ENCODE data around the gene DDIT3. TPM values are rescaled to one million over a fixed set of nuclear protein-coding genes. Genes with fewer than 3 reads are reported as not detected.

DDIT3 gene
- total RNA-seq, 1 donor from 2014 or later: 20.2 TPM

DNA sequence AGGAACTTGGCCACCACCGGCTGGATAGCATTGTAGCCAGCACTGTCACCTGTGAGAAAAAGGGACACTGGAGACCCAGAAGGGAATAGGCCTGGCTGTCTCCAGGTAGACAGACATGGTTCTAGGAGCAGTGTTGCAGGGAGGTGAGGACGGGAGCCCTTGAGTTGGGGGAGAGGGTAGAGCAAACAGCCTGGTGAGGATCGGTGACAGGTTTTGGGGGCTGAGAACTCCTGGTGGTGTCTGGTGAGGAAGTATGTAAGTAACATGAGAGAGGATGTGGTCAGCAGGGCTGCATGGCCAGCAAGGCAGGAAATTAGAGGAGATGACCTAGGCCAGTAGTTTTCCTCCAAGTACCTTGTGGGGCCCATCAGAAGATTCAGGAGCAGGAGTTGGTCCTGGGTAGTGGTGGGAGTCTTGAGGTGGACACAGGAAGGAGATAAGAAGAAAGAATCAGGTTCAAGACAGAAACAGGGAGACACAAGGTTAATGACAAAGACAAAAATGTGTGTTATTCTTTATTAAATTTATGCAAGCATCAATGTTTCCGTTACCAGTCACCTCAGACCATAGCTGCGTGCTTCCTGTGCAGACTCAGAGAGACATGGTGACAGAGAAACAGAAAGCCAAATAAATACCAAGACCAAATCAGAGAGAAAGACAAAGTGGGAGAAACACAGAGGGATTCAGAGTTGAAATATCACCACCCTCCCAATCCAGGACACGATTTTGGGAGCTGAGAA lies 40.8 kb downstream of the DDIT3 start, which contains the start of gene ARHGAP9:
Gene ARHGAP9 (minus strand): TSS at position 491 of the 740 bp plus-strand sequence. CDS start 460 bp downstream, at position 31.
- no peak for DNase-seq (ENCODE audit: low read depth)
- H3K4me3 ChIP-seq (ENCODE audit: low read depth, low read length): no peak within 1 kb of the TSS
- TF ChIP-seq, protein P1, sequence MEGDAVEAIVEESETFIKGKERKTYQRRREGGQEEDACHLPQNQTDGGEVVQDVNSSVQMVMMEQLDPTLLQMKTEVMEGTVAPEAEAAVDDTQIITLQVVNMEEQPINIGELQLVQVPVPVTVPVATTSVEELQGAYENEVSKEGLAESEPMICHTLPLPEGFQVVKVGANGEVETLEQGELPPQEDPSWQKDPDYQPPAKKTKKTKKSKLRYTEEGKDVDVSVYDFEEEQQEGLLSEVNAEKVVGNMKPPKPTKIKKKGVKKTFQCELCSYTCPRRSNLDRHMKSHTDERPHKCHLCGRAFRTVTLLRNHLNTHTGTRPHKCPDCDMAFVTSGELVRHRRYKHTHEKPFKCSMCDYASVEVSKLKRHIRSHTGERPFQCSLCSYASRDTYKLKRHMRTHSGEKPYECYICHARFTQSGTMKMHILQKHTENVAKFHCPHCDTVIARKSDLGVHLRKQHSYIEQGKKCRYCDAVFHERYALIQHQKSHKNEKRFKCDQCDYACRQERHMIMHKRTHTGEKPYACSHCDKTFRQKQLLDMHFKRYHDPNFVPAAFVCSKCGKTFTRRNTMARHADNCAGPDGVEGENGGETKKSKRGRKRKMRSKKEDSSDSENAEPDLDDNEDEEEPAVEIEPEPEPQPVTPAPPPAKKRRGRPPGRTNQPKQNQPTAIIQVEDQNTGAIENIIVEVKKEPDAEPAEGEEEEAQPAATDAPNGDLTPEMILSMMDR (conservative IDR thresholded peaks at IDR 0.05; ENCODE audit: low read depth, low read length): no peak

DNA sequence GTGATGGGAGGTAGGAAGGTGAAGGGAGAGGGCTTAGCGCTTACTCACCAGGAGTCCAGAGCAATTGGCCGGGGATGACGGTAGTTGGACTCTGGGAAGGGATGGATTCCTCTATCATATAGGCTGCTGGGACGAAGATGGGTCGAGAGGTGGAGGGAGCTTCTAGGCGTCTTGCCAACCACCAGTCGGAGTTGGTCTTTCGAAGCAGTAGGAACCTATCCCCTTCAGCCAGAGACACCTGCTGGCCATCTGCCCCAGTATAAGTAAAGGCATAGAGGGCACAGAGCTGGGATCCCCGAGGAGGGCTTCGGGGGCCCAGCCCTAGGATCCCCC lies 41.3 kb downstream of the DDIT3 start:
- no peak for DNase-seq (ENCODE audit: low read depth)
- no peak overlapping the region for H3K4me3 ChIP-seq (ENCODE audit: low read depth, low read length)
- TF ChIP-seq, protein P1 (conservative IDR thresholded peaks at IDR 0.05; ENCODE audit: low read depth, low read length): no peak

DNA sequence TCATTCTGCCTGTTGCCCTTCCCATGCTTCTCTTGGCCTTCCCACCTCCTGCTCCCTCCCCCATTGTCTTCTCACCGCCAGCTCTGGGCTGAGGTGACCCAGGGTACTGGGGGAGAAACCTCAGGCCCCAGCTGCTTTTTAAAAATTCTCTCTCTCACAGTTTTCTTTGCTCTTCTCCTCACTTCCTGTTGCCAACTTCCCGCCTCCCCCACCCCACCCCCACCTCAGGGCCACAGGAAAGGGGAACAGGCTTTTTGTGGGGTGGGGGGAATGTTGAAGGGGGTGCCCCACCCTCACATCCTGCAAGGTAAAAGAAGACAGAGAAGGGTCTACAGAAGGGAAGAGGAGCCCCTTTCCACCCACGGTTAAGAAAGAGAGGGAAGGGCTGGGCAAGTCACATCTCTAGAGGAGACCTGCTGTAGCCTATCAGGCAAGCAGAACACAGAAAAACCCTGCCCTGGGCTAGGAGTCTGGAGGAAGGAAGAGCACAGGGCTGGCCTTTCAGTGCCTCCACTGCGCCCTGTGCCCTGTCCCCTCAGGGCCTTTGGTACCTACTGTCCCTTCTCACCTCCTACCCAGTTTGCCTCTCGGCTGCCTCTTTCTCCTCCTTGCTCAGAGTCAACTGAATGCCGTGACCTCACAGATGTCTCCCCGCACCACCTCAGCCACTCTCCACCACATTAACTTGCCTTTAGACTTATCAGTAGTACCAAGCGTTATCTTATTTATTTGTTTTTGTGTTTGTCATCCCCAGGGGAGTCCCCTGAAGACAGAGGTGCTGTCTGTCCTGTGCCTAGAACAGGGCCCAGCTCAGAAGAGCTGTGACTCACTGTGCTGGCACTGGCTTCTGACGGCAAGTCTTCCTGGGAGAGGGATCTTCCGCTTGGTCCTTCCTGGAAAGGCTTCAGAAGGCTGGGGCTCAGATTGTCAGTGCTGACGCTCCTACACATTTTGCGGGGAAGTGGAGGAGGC lies 42.3 kb downstream of the DDIT3 start:
- DNase-seq (ENCODE audit: low read depth): no peak
- TF ChIP-seq, protein P1 (conservative IDR thresholded peaks at IDR 0.05; ENCODE audit: low read depth, low read length): no peak
- no peak overlapping the region for H3K4me3 ChIP-seq (ENCODE audit: low read depth, low read length)

DNA sequence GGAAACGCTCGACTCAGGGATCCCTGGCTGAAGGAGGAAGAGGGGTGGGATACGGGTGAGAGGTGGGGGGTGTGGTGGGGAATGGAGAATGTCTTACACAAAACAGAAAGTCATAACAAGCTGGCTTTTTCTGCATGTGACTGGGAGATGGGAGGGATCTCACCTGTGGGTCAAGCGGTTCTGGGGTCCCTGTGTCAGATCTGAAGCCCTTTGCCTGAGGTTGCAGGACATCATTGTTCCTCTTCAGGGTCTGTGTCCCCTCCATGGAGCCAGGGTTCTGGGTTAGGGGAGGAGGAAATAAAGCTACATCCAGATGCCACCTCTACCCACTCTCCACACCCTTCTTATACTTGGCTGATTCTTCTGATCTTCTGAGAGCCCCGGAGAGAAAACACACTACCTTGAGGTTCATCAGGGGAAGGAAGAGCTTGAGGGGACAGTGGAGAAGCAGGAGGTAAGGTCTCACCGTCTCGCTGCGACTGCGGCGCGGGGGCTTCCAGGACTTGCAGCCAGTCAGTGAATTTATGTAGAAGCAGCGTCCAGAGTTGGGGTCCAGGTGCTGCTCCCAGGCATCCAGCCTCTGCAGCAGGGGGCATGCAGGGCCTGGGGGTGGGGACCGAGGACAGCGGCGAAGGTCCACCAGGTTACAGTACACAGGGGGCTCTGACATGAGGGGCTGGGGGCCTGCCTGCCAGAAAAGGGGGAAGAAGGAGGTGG lies 43.2 kb downstream of the DDIT3 start:
- H3K4me3 ChIP-seq (ENCODE audit: low read depth, low read length): no peak overlapping the region
- DNase-seq (ENCODE audit: low read depth): no peak
- TF ChIP-seq, protein P1 (conservative IDR thresholded peaks at IDR 0.05; ENCODE audit: low read depth, low read length): no peak

DNA sequence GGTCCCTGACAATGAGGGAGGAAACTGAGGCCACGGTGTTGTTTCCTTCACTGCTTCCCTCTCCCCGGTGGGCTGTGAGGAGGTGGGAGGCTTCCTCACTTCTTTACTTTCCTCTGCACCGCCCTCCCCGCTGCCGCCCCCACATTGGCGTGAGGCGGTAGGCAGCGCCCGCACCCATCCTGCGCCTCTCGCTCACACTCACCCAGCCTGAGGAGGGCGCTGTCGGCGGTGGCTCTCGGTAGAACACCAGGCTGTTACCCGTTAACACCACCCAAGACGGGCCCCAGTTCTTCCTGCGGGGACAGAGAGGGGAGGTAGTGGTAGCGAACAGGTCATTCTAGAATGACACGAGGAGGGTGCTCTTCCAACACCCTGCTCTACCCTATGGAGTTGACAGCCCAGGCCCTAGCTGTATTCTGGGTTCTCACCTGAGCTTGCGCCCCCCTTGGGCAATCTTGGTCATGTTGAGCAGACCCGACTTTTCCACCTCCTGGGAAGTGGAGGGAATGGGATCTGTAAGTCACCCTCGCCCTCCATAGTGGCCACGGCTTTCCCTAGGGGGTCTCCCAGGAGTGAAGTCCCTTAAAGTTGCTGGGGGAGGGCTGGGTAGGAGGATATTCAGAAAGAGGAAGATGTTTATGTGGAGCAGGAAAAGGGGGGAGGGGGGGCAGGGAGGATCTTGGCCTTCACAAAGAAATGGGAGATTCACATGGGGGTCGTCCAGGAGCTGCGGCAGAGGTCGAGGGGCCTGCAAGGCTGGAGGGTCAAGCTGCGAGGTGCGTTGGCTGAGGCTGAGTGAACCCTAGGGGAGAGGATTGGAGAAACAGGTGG lies 43.9 kb downstream of the DDIT3 start:
- H3K4me3 ChIP-seq (ENCODE audit: low read depth, low read length): peak overlapping the region; percentile 34
- TF ChIP-seq, protein P1 (conservative IDR thresholded peaks at IDR 0.05; ENCODE audit: low read depth, low read length): peak; percentile 36
- DNase-seq (ENCODE audit: low read depth): no peak

Data from epithelial cell of proximal tubule (primary cell).